Smooth muscle cell of the brain vasculature (primary cell): ENCODE measurements around the gene ADAMTS9.

Source experiments
- DNase-seq: peaks from one replicate; pipeline ENCODE4 v3.0.0-alpha.2; 2012; ENCODE audit warnings: low read depth, low spot score

Gene ADAMTS9

GRCh38 chr3:64685331-64685799 is 2.4 kb downstream of the ADAMTS9 start:
- peak; percentile 12 for DNase-seq

GRCh38 chr3:64684715-64685261 is 3.0 kb downstream of the ADAMTS9 start:
- peak; percentile 0 for DNase-seq

DNA sequence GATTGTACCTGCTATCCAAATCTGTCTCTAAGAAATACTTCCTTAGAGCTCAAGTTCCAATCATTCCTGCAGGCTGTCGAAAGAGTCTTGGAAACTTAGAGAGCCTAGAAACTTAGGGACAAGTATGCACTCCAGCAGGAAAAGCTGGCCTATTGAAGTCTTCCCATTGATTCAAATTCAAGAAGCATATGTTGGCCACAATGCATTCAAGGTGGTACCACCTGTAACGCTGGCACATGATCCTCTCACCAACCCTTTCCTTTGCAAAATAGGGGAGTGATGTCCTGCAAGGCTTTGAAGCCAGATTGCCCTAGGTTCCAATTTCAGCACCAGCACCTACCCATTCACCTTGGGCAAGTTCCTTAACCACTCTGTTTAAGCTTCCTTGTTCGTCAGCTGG is 6.0 kb downstream of the ADAMTS9 start:
- no peak for DNase-seq

DNA sequence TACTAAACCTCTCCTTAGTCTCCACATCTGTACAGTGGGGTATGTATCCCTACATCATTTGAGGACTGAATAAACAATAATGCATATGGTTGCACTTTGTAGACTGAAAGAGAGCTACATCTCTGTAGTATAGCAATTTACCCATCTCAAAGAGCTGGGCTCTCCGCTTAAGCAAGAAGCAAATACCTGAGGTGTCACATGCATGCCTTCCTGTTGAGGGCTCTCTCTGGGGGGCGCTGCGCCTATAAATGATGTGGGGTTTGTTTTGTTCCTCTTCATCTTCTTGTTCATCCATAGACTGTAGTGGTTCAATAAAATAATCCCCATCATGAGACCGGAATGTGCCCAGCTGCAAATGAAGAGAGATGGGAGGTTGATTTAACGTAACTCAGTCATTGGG is 6.8 kb downstream of the ADAMTS9 start:
- DNase-seq = no peak

- no peak for DNase-seq
Measured at GRCh38 chr3:64680334-64680733, 7.5 kb downstream of the ADAMTS9 start.

- DNase-seq = no peak
Measured at GRCh38 chr3:64677961-64678716, 9.7 kb downstream of the ADAMTS9 start.

- no peak for DNase-seq
Measured at GRCh38 chr3:64676831-64677230, 11.0 kb downstream of the ADAMTS9 start.

DNA sequence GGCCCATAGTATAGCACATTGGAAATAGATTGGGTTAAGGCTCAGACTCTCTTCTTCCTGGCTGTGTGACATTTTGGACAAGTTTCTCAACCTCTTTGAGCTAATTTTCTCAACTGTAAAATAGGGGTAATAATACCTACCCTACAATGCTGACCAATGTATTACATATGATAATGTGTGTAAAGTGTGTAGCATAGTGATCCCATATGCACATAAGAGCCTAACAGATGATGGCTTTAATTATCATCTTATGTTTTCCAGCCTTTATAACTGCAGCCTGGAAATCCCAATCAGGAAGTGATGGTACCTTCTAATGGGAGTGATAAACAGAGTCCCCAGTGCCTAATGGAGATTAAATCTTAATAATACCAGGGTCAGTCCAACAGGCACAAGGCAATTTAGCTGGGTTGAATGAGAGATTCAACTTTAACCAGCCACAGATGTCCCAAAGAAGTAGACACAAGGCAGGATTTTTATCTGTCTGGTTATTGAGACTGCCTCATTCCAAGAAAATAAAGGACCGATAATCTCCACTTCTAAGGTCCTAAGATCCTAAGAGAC is 12.0 kb downstream of the ADAMTS9 start:
- DNase-seq = no peak

GRCh38 chr3:64674591-64675076 is 13.2 kb downstream of the ADAMTS9 start:
- no peak for DNase-seq

DNA sequence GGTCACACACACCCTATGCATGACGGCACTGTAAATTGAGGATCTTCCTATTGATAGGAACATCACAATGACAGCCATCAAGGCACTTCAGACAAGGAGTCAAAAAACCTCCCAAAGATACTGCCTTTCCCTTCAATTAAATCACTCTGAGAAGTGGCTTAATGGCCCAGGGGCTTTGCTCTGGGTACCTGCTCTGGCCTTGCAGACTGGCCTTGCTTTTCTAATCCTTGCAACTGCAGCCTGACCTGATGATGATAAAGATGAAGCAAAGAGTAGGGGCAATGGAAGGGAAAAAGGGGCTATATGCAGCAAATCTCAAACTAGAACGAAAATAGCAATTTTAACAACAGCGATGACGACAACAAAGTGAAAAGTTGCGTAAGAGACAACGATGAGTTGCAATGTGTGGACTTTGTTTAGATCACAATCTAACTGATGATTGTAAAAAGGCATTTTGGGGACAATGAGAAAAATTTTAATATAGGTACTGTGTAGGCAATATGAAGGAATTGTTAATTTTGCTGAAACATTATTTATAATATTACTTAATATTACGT is 14.6 kb downstream of the ADAMTS9 start:
- DNase-seq = no peak

GRCh38 chr3:64668582-64669510 is 19.0 kb downstream of the ADAMTS9 start:
- DNase-seq = no peak

DNA sequence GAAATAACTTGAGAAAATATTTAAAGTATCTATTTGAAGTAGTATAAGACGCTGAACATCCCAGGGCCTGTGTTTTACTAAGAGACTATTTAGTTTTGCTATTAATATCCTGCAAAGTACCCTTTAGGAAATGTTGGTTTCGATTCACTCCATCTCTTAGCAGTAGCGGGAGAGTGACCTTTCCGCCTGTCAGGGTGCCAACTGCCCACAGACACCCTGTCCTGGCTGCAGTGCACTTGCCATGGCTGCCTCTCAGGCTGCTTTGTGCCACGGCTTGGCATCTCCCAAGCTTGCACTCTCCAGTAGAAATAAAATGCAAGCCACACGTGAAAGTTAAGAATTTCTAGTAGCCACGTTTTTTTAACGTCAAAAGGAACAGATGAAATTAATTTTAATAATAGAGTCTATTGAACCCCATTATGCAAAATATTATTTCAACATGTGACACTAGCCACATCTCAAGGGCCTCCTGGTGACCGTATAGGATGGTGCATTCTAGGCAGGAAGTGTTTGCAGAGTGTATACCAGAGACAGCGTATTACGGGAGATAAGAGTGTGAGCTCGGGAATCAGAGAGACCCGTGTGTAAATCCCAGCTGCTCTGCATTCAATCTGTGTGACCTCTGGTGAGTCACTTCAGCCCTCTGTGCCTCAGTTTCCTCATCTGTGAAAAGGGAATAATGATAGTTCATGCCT is 19.8 kb downstream of the ADAMTS9 start:
- DNase-seq = no peak

DNA sequence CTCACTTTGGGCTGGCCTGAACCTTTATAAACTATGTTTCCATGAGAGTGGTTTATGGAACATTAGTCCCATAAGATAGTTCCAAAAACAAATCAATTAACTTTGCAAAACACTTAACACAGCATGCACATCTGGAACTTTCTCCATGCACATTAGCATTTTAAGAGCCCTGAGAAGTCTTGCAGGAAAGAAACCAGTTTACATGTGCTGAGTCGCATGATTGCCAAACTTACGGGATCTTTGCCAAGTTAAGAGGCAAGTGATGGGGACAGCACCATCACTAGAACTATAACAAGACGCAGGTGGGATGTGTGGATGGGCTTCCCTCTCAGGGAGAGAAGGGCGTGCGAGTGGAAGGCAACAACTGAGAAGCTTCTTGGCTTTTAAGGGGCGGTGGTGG is 20.7 kb downstream of the ADAMTS9 start:
- no peak for DNase-seq

GRCh38 chr3:64666171-64666588 is 21.6 kb downstream of the ADAMTS9 start:
- no peak for DNase-seq

DNA sequence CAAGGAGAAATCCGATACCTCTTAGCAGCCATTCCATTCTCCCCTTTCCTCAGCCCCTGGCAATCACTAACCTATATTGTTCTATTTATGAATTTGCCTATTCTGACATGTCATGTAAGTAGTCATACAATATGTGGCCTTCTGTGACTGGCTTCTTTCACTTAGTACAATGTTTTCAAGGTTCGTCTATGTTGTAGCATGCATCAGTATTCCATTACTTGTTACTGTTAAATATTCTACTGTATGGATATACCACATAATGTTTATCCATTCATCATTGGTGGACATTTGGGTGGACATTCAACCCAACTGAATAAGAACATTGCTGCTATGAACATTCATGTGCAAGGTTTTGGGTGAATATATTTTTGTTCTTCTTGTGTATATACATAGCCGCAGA is 23.4 kb downstream of the ADAMTS9 start:
- no peak for DNase-seq

DNA sequence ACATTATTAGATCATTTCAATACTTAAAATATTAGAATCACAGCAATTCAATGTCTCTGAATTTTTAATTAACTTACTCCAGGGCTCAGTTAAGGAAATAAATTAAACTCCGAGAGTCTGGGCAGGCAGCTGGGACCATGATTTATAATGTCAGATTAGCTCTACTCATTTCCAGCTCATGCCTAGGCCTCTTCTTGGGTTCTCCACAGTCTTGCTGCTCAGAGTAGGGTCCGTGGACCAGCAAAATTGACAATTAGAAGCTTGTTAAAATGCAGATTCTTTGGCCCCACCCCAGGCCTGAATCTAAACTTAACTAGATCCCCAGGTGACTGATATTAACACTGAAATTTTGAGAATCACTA is 28.2 kb downstream of the ADAMTS9 start:
- DNase-seq = no peak

GRCh38 chr3:64658001-64658400 is 29.8 kb downstream of the ADAMTS9 start:
- DNase-seq = no peak

GRCh38 chr3:64656544-64656943 is 31.3 kb downstream of the ADAMTS9 start:
- no peak for DNase-seq

- DNase-seq = no peak
Measured at GRCh38 chr3:64655160-64655559, 32.6 kb downstream of the ADAMTS9 start.

GRCh38 chr3:64654013-64654412 is 33.8 kb downstream of the ADAMTS9 start:
- no peak for DNase-seq

- DNase-seq = no peak
Measured at GRCh38 chr3:64653101-64653500, 34.7 kb downstream of the ADAMTS9 start.
